Brain microvascular endothelial cell (primary cell): Measurements from ENCODE around the gene SRP9.

Experiments
- DNase-seq: peaks from one replicate; pipeline ENCODE4 v3.0.0-alpha.2; 2020
- H3K27ac ChIP-seq: fragments of 250-450 bp; sonication (Bioruptor Pico); 2 replicates; pipeline ENCODE4 v1.5.1; 2020; ENCODE audit warnings: mild to moderate bottlenecking, moderate library complexity
- H3K27me3 ChIP-seq: fragments of 250-450 bp; sonication (Bioruptor Pico); replicated peaks from 2 replicates; pipeline ENCODE4 v1.5.1; 2020; ENCODE audit warnings: mild to moderate bottlenecking
- H3K36me3 ChIP-seq: fragments of 250-450 bp; sonication (Bioruptor Pico); replicated peaks from 2 replicates; pipeline ENCODE4 v1.5.1; 2020; ENCODE audit warnings: mild to moderate bottlenecking
- H3K4me3 ChIP-seq: 2 replicates; pipeline ENCODE4 v1.5.1; 2011; ENCODE audit warnings: low read depth, mild to moderate bottlenecking, control low read depth, low read length, moderate library complexity
- CTCF ChIP-seq: IDR thresholded peaks from 2 replicates; pipeline ENCODE4 v1.5.1; 2011; ENCODE audit warnings: low read depth, mild to moderate bottlenecking, moderate library complexity, low read length, control low read depth, inconsistent platforms; ENCODE audit errors: missing control alignments
- in situ Hi-C: cut with HindIII; loops from 2 replicates; pipeline ENCODE4 v1.10.0; 2017; ENCODE audit warnings: low sequenced_read_pairs, low pct_ligation_motif_present

Gene SRP9

GRCh38 chr1:225838793-225839192 is 61.2 kb downstream of the SRP9 start:
- no peak overlapping the region for H3K27ac ChIP-seq
- in situ Hi-C loops, result no loop called here
- H3K36me3 ChIP-seq, result no peaks in the 10 kb centered on the region
- no peak for TF ChIP-seq CTCF
- no peaks in the 10 kb centered on the region for H3K27me3 ChIP-seq
- DNase-seq, result no peak
- no peak overlapping the region for H3K4me3 ChIP-seq
